IMR-90 (cell line): ENCODE results near the gene CPN2. TPM values are rescaled to one million over a fixed set of nuclear protein-coding genes. Genes with fewer than 3 reads are reported as not detected.

Experiments
- ATAC-seq: fragments of 200-7000 bp; cut with Tn5 transposase; 2 replicates; pipeline ENCODE4 v1.9.1; 2020; ENCODE audit warnings: low read depth, mild to moderate bottlenecking, moderate library complexity
- BruUV-seq: library from RNA; stranded (reverse); fragments of 400-500 nt; replicated peaks from 2 replicates; lab custom pipeline; 2021; lab: Mats Ljungman, UMichigan
- CTCF ChIA-PET: fragments of 300-600 bp; formaldehyde crosslinking; extraction: SDS; loops from one replicate; lab custom pipeline; 2021; ENCODE audit warnings: antibody characterized with exemption; lab: Yijun Ruan, JAX
- POLR2A ChIA-PET: fragments of 300-600 bp; sonication (Branson Sonifier 250); formaldehyde crosslinking; loops from one replicate; lab custom pipeline; 2022; ENCODE audit warnings: antibody characterized with exemption; ENCODE audit not compliant: unreplicated experiment; lab: Charles Lee
- DNase-seq: peaks from one replicate; pipeline ENCODE4 v3.0.0; 2013
- H2AFZ ChIP-seq: replicated peaks from 2 replicates; pipeline ENCODE3; 2013; ENCODE audit warnings: low read length, mild to moderate bottlenecking; ENCODE audit not compliant: poor library complexity
- H2AK5ac ChIP-seq: 2 replicates; pipeline ENCODE4 v1.6.1; 2013; ENCODE audit warnings: low read depth, low read length, inconsistent platforms
- H2AK9ac ChIP-seq: replicated peaks from 2 replicates; pipeline ENCODE3; 2013; ENCODE audit warnings: mild to moderate bottlenecking, low read depth, low read length, moderate library complexity; ENCODE audit not compliant: poor library complexity
- H2BK120ac ChIP-seq: 2 replicates; pipeline ENCODE4 v1.6.1; 2013; ENCODE audit warnings: low read depth, low read length, inconsistent platforms
- H2BK15ac ChIP-seq: 3 replicates; pipeline ENCODE4 v1.6.1; 2013; ENCODE audit warnings: low read depth, low read length, inconsistent platforms
- H2BK20ac ChIP-seq: 2 replicates; pipeline ENCODE4 v1.6.1; 2013; ENCODE audit warnings: low read depth, mild to moderate bottlenecking, inconsistent platforms, low read length, moderate library complexity
- H2BK5ac ChIP-seq: 2 replicates; pipeline ENCODE4 v1.6.1; 2013; ENCODE audit warnings: mild to moderate bottlenecking, low read depth, low read length, inconsistent platforms; ENCODE audit not compliant: poor library complexity, severe bottlenecking
- H3K14ac ChIP-seq: replicated peaks from 2 replicates; pipeline ENCODE4 v1.6.1; 2013; ENCODE audit warnings: low read depth, low read length, inconsistent platforms
- H3K18ac ChIP-seq: 2 replicates; pipeline ENCODE4 v1.6.1; 2013; ENCODE audit warnings: low read depth, low read length, control low read depth
- H3K23ac ChIP-seq: 2 replicates; pipeline ENCODE4 v1.6.1; 2013; ENCODE audit warnings: low read depth, low read length, inconsistent platforms
- H3K27ac ChIP-seq: 2 replicates; pipeline ENCODE4 v1.5.1; 2013; ENCODE audit warnings: mild to moderate bottlenecking, control low read depth, low read length; ENCODE audit not compliant: insufficient read depth
- H3K27me3 ChIP-seq: 2 replicates; pipeline ENCODE4 v1.6.1; 2013; ENCODE audit warnings: low read length; ENCODE audit not compliant: control insufficient read depth, insufficient read depth
- H3K36me3 ChIP-seq: 2 replicates; pipeline ENCODE4 v1.6.1; 2013; ENCODE audit warnings: low read length, mixed read lengths; ENCODE audit not compliant: control insufficient read depth, insufficient read depth
- H3K4ac ChIP-seq: 2 replicates; pipeline ENCODE4 v1.6.1; 2013; ENCODE audit warnings: low read depth, low read length, inconsistent platforms
- H3K4me1 ChIP-seq: 2 replicates; pipeline ENCODE4 v1.6.1; 2013; ENCODE audit warnings: low read length, mixed read lengths; ENCODE audit not compliant: control insufficient read depth, insufficient read depth
- H3K4me2 ChIP-seq: 2 replicates; pipeline ENCODE4 v1.6.1; 2013; ENCODE audit warnings: low read depth, mild to moderate bottlenecking, control low read depth, low read length, moderate library complexity
- H3K4me3 ChIP-seq: 2 replicates; pipeline ENCODE4 v1.5.1; 2013; ENCODE audit warnings: low read depth, mild to moderate bottlenecking, control low read depth, low read length, moderate library complexity; ENCODE audit not compliant: insufficient read depth
- H3K56ac ChIP-seq: 2 replicates; pipeline ENCODE4 v1.6.1; 2013; ENCODE audit warnings: low read length, inconsistent platforms; ENCODE audit not compliant: insufficient read depth; ENCODE audit errors: extremely low read depth
- H3K79me1 ChIP-seq, 2 experiments: 2 replicates each; pipeline ENCODE4 v1.6.1; 2013; ENCODE audit warnings: low read length in 2 of 2, inconsistent platforms in 1 of 2, low read depth in 1 of 2
- H3K9ac ChIP-seq: 2 replicates; pipeline ENCODE4 v1.6.1; 2013; ENCODE audit warnings: low read depth, low read length, control low read depth
- H3K9me1 ChIP-seq: 2 replicates; pipeline ENCODE4 v1.6.1; 2013; ENCODE audit warnings: low read length, inconsistent platforms; ENCODE audit not compliant: insufficient read depth
- H3K9me3 ChIP-seq: 2 replicates; pipeline ENCODE4 v1.6.1; 2013; ENCODE audit warnings: low read length; ENCODE audit not compliant: control insufficient read depth, insufficient read depth
- H4K20me1 ChIP-seq: 2 replicates; pipeline ENCODE4 v1.6.1; 2013; ENCODE audit warnings: low read length, inconsistent platforms; ENCODE audit not compliant: insufficient read depth
- H4K5ac ChIP-seq: 2 replicates; pipeline ENCODE4 v1.6.1; 2013; ENCODE audit warnings: mild to moderate bottlenecking, low read depth, low read length, control low read depth
- H4K8ac ChIP-seq, 2 experiments: 2 replicates each; pipeline ENCODE4 v1.6.1; 2013; ENCODE audit warnings: low read depth in 2 of 2, low read length in 2 of 2, control low read depth in 1 of 2, inconsistent platforms in 1 of 2
- H4K91ac ChIP-seq: 2 replicates; pipeline ENCODE4 v1.6.1; 2013; ENCODE audit warnings: low read depth, low read length, inconsistent platforms; ENCODE audit not compliant: insufficient read depth
- BHLHE40 ChIP-seq: fragments of 150-350 bp; IDR thresholded peaks from 2 replicates; pipeline ENCODE4 v1.6.1; 2016; ENCODE audit warnings: mild to moderate bottlenecking, low read depth, low read length
- NFE2L2 ChIP-seq: fragments of 150-350 bp; IDR thresholded peaks from 2 replicates; pipeline ENCODE4 v1.6.1; 2016; ENCODE audit warnings: low read depth, mild to moderate bottlenecking, low read length
- dilution Hi-C: fragments of 300-500 bp; cut with HindIII; formaldehyde crosslinking; loops from one replicate; pipeline ENCODE4 v1.14.3; 2018; ENCODE audit warnings: low sequenced_read_pairs; ENCODE audit not compliant: unreplicated experiment
- in situ Hi-C: fragments of 300-500 bp; cut with MboI; formaldehyde crosslinking; loops from 3 replicates; pipeline ENCODE4 v1.14.3; 2019; ENCODE audit warnings: low sequenced_read_pairs, inconsistent platforms, mixed read lengths
- intact Hi-C: fragments of 100-400 bp; cut with micrococcal nuclease; formaldehyde crosslinking; loops from 2 replicates; pipeline ENCODE4 v1.10.0; 2022
- polyA plus RNA-seq, 3 experiments: library from polyadenylated mRNA; depleted of rRNA; stranded (reverse); fragments of >200 nt; gene quantifications; 2 replicates each; pipeline ENCODE4 v1.2.3, GENCODE V29; 2012; ENCODE audit warnings: low replicate concordance in 1 of 3
- total RNA-seq: library from RNA; depleted of rRNA; stranded (reverse); fragments of >200 nt; gene quantifications from 2 replicates; pipeline ENCODE4 v1.2.3, GENCODE V29; 2012
- TF ChIP-seq, protein P1 (sequence below): fragments of 150-350 bp; IDR thresholded peaks from 2 replicates; pipeline ENCODE4 v1.6.1; 2016; ENCODE audit warnings: low read depth, mild to moderate bottlenecking, low read length, moderate library complexity, borderline replicate concordance

CPN2 gene
- total and polyA plus RNA-seq, 2 of the 4 experiments (the other 2 are of a cell fraction): 0.07 TPM; not detected in 1

DNA sequence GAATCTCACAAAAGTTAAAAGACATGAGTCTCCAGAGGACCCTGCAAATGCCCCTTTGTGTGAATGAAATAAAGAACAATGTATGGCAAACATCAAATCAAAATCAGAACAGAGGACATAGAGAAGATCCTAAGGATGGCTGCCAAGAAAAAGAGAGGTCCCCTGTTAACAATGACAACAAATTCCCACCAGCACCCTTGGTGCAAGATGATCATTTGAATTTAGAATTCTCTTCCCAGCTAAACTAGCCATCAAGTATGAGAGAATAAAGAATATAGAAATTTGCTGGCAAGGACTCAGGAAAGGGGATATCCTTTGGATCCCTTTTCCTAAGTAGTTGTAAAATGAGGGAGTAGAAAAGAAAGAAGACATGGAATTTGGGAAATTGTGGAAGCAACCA is 39.7 kb upstream of the CPN2 start:
- no peak for ATAC-seq

More for the DNA sequence above, 39.7 kb upstream of the CPN2 start:
- Histone ChIP-seq H3K4me3 (no peak overlapping the region), H4K91ac (no peak overlapping the region), H3K79me1 (no peaks in the 10 kb centered on the region), H3K27me3 (peaks cover 26% of the 10 kb centered on the region), H3K9ac (no peak overlapping the region), H3K27ac (no peak overlapping the region), H2BK120ac (no peak overlapping the region), H3K4ac (no peak overlapping the region), H4K5ac (no peak overlapping the region), H3K9me3 (no peaks in the 10 kb centered on the region; the same call in none of the 2 replicates), H3K4me1 (peaks cover 3% of the 10 kb centered on the region), H4K20me1 (no peaks in the 10 kb centered on the region), H2AK5ac (no peak overlapping the region), H3K14ac (no peak overlapping the region), H2AK9ac (no peak overlapping the region), H2AFZ (no peak overlapping the region), H3K4me2 (no peak overlapping the region), H2BK20ac (no peak overlapping the region), H3K36me3 (no peaks in the 10 kb centered on the region), H3K9me1 (0 out of 2 replicates have a peak, but pooled peaks cover 3% of the 10 kb centered on the region), H2BK15ac (no peak overlapping the region), H2BK5ac (no peak overlapping the region), H3K56ac (no peak overlapping the region), H3K18ac (no peak overlapping the region), H3K23ac (no peak overlapping the region), H4K8ac (no peak overlapping the region)
- in situ Hi-C loops (loop anchor here (5.0 kb wide), 1 partner anchor 39 kb away; the partner anchor contains the start of gene CPN2), dilution Hi-C loops (no loop called here), intact Hi-C loops (no loop called here)
- no peak for DNase-seq
- TF ChIP-seq BHLHE40: no peak
- TF ChIP-seq, protein P1, sequence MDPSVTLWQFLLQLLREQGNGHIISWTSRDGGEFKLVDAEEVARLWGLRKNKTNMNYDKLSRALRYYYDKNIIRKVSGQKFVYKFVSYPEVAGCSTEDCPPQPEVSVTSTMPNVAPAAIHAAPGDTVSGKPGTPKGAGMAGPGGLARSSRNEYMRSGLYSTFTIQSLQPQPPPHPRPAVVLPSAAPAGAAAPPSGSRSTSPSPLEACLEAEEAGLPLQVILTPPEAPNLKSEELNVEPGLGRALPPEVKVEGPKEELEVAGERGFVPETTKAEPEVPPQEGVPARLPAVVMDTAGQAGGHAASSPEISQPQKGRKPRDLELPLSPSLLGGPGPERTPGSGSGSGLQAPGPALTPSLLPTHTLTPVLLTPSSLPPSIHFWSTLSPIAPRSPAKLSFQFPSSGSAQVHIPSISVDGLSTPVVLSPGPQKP: no peak
- no peak for TF ChIP-seq NFE2L2
- no TSS peak for BruUV-seq
- ChIA-PET CTCF (interaction anchor here (0.9 kb wide), 1 partner anchor 56 kb away, joined by 3 read pairs; no protein-coding TSS in a partner anchor), POLR2A (no interaction called here)
